HG03571 (cell line): ENCODE measurements around the gene TNXB.
"Not testable (repeated sequence)": the region's sequence is repeated elsewhere in the genome, so short reads cannot be mapped to it uniquely, and the experiment has no call there.

Experiments used
- ATAC-seq: cut with Tn5 transposase; IDR thresholded peaks from one replicate; pipeline ENCODE4 v1.9.1; 2021; ENCODE audit not compliant: unreplicated experiment

The TNXB gene

GRCh38 chr6:32005991-32006529 lies 103.1 kb downstream of the TNXB start:
- not testable (repeated sequence) for ATAC-seq

GRCh38 chr6:32005538-32005880 lies 103.6 kb downstream of the TNXB start:
- not testable (repeated sequence) for ATAC-seq

- not testable (repeated sequence) for ATAC-seq
Observed at GRCh38 chr6:32004864-32005537, 104.1 kb downstream of the TNXB start.

GRCh38 chr6:32004393-32004792 lies 104.7 kb downstream of the TNXB start:
- not testable (repeated sequence) for ATAC-seq

- not testable (repeated sequence) for ATAC-seq
Observed at GRCh38 chr6:32003301-32003700, 105.8 kb downstream of the TNXB start.

- ATAC-seq, result not testable (repeated sequence)
Observed at GRCh38 chr6:32002546-32003268, 106.4 kb downstream of the TNXB start.

GRCh38 chr6:31996385-31996784 lies 112.8 kb downstream of the TNXB start:
- not testable (repeated sequence) for ATAC-seq

GRCh38 chr6:31994421-31994820 lies 114.7 kb downstream of the TNXB start:
- ATAC-seq, result not testable (repeated sequence)
